H1 (cell line): ENCODE data around the gene ELP5. TPM values are rescaled to one million over a fixed set of nuclear protein-coding genes. Genes with fewer than 3 reads are reported as not detected.
A peak's percentile ranks its signal among the peaks of the same experiment; 100 is the strongest.

Source experiments
- CTCF ChIA-PET: fragments of 300-600 bp; sonication (Branson Sonifier 250); formaldehyde crosslinking; loops from one replicate; lab custom pipeline; 2021; ENCODE audit not compliant: partially characterized antibody; lab: Charles Lee
- POLR2A ChIA-PET: fragments of 300-600 bp; sonication (Branson Sonifier 250); formaldehyde crosslinking; loops from one replicate; lab custom pipeline; 2021; ENCODE audit warnings: inconsistent platforms; ENCODE audit not compliant: partially characterized antibody; lab: Charles Lee
- DNase-seq, 2 experiments: peaks; one replicate each; pipeline versions ENCODE4 v3.0.0 to v3.0.0-alpha.2; 2010 to 2022; ENCODE audit warnings: low spot score in 2 of 2, low read depth in 1 of 2, mixed read lengths in 1 of 2
- FAIRE-seq: peaks from 2 replicates; lab custom pipeline; 2011; peaks lifted over from hg19 to GRCh38; lab: Jason Lieb, UNC
- H2AFZ ChIP-seq: 2 replicates; pipeline ENCODE4 v1.8.1; 2012; ENCODE audit warnings: low read length, inconsistent platforms
- H2AK5ac ChIP-seq: 2 replicates; pipeline ENCODE4 v1.6.1; 2013; ENCODE audit warnings: low read depth, low read length
- H2BK120ac ChIP-seq: replicated peaks from 2 replicates; pipeline ENCODE3; 2013; ENCODE audit warnings: low read depth, low read length, inconsistent platforms
- H2BK12ac ChIP-seq: 2 replicates; pipeline ENCODE4 v1.6.1; 2013; ENCODE audit warnings: low read depth, low read length
- H2BK15ac ChIP-seq: 2 replicates; pipeline ENCODE4 v1.6.1; 2013; ENCODE audit warnings: low read length
- H2BK20ac ChIP-seq: 2 replicates; pipeline ENCODE4 v1.6.1; 2013; ENCODE audit warnings: low read length
- H2BK5ac ChIP-seq: 2 replicates; pipeline ENCODE4 v1.6.1; 2013; ENCODE audit warnings: low read depth, low read length
- H3K14ac ChIP-seq: 2 replicates; pipeline ENCODE4 v1.6.1; 2013; ENCODE audit warnings: inconsistent platforms; ENCODE audit not compliant: insufficient read length
- H3K18ac ChIP-seq: 2 replicates; pipeline ENCODE4 v1.6.1; 2013; ENCODE audit warnings: low read length; ENCODE audit errors: extremely low read depth
- H3K23ac ChIP-seq: 2 replicates; pipeline ENCODE4 v1.6.1; 2013; ENCODE audit warnings: inconsistent platforms; ENCODE audit not compliant: insufficient read length
- H3K23me2 ChIP-seq: 2 replicates; pipeline ENCODE4 v1.6.1; 2013; ENCODE audit warnings: low read depth, low read length
- H3K27ac ChIP-seq: 2 replicates; pipeline ENCODE4 v1.6.1; 2011; ENCODE audit warnings: low read depth, low read length, inconsistent platforms
- H3K27me3 ChIP-seq, 4 experiments: replicated peaks in 1 of 4; 1 replicate in 1 of 4; 2 replicates in 3 of 4; pipeline versions ENCODE4 v1.6.1 to v1.8.1; 2011 to 2013; ENCODE audit warnings: low read length in 3 of 4, mild to moderate bottlenecking in 3 of 4, inconsistent platforms in 2 of 4, mixed read lengths in 2 of 4, moderate library complexity in 1 of 4; ENCODE audit not compliant: control insufficient read depth in 3 of 4, insufficient read depth in 3 of 4; ENCODE audit errors: extremely low read depth in 1 of 4
- H3K36me3 ChIP-seq, 4 experiments: 2 replicates each; pipeline versions ENCODE4 v1.6.1 to v1.8.1; 2011 to 2013; ENCODE audit warnings: mild to moderate bottlenecking in 4 of 4, low read length in 3 of 4, moderate library complexity in 2 of 4, control low read depth in 1 of 4, inconsistent platforms in 1 of 4; ENCODE audit not compliant: insufficient read depth in 4 of 4, control insufficient read depth in 2 of 4
- H3K4ac ChIP-seq: replicated peaks from 2 replicates; pipeline ENCODE3; 2013; ENCODE audit warnings: low read length, low read depth, mixed read lengths, inconsistent platforms; ENCODE audit not compliant: insufficient read length
- H3K4me1 ChIP-seq, 4 experiments: replicated peaks in 1 of 4; 1 replicate in 1 of 4; 2 replicates in 3 of 4; pipeline versions ENCODE4 v1.6.1 to v1.8.1; 2011 to 2013; ENCODE audit warnings: low read length in 3 of 4, inconsistent platforms in 2 of 4, mixed read lengths in 1 of 4; ENCODE audit not compliant: insufficient read depth in 4 of 4, control insufficient read depth in 3 of 4
- H3K4me2 ChIP-seq, 2 experiments: 2 replicates each; pipeline versions ENCODE4 v1.6.1 to v1.8.1; 2011 to 2013; ENCODE audit warnings: low read depth in 2 of 2, low read length in 2 of 2, control low read depth in 1 of 2, inconsistent platforms in 1 of 2, mild to moderate bottlenecking in 1 of 2; ENCODE audit not compliant: insufficient read depth in 1 of 2
- H3K4me3 ChIP-seq, 4 experiments: fragments of 200-600, 300-600 bp in 1 of 4; sonication (generic), shearing (Covaris generic), sonication (Bioruptor Twin) in 1 of 4; 2 replicates each; pipeline versions ENCODE4 v1.5.1 to v1.8.1; 2011 to 2016; ENCODE audit warnings: low read length in 4 of 4, low read depth in 3 of 4, control low read depth in 2 of 4, inconsistent platforms in 2 of 4, mild to moderate bottlenecking in 2 of 4, mixed read lengths in 1 of 4, moderate library complexity in 1 of 4; ENCODE audit not compliant: insufficient read depth in 2 of 4; ENCODE audit errors: extremely low read depth in 1 of 4
- H3K56ac ChIP-seq: replicated peaks from 2 replicates; pipeline ENCODE3; 2013; ENCODE audit warnings: low read depth, mild to moderate bottlenecking, mixed read lengths, low read length, inconsistent platforms; ENCODE audit not compliant: insufficient read length
- H3K79me1 ChIP-seq: 2 replicates; pipeline ENCODE4 v1.6.1; 2013; ENCODE audit warnings: low read depth, low read length, control low read depth
- H3K79me2 ChIP-seq, 2 experiments: 2 replicates each; pipeline versions ENCODE4 v1.6.1 to v1.8.1; 2012 to 2013; ENCODE audit warnings: low read length in 2 of 2, mild to moderate bottlenecking in 2 of 2, inconsistent platforms in 1 of 2; ENCODE audit not compliant: insufficient read depth in 2 of 2, control insufficient read depth in 1 of 2
- H3K9ac ChIP-seq, 4 experiments: replicated peaks in 1 of 4; 1 replicate in 1 of 4; 2 replicates in 3 of 4; pipeline versions ENCODE4 v1.6.1 to v1.8.1; 2011 to 2013; ENCODE audit warnings: low read depth in 3 of 4, low read length in 3 of 4, control low read depth in 2 of 4, mild to moderate bottlenecking in 2 of 4, moderate library complexity in 2 of 4, inconsistent platforms in 1 of 4; ENCODE audit errors: extremely low read depth in 1 of 4
- H3K9me3 ChIP-seq, 2 experiments: 2 replicates each; pipeline versions ENCODE4 v1.6.1 to v1.8.1; 2012 to 2013; ENCODE audit warnings: mild to moderate bottlenecking in 2 of 2, moderate library complexity in 2 of 2, control low read depth in 1 of 2, inconsistent platforms in 1 of 2, low read depth in 1 of 2, low read length in 1 of 2, mixed read lengths in 1 of 2; ENCODE audit not compliant: insufficient read depth in 2 of 2
- H4K20me1 ChIP-seq, 2 experiments: replicated peaks in 1 of 2; 2 replicates each; pipeline versions ENCODE3 to v1.8.1; 2011 to 2013; ENCODE audit warnings: inconsistent platforms in 2 of 2, low read length in 2 of 2, mild to moderate bottlenecking in 1 of 2; ENCODE audit not compliant: insufficient read depth in 2 of 2, control insufficient read depth in 1 of 2
- H4K5ac ChIP-seq: 2 replicates; pipeline ENCODE4 v1.6.1; 2013; ENCODE audit warnings: low read length, low read depth, mixed read lengths, inconsistent platforms; ENCODE audit not compliant: insufficient read length
- H4K8ac ChIP-seq: 2 replicates; pipeline ENCODE4 v1.8.0; 2013; ENCODE audit warnings: mild to moderate bottlenecking, moderate library complexity, low read length, inconsistent platforms; ENCODE audit not compliant: insufficient read depth; ENCODE audit errors: extremely low read depth
- H4K91ac ChIP-seq: replicated peaks from 2 replicates; pipeline ENCODE3; 2013; ENCODE audit warnings: low read length, mixed read lengths, inconsistent platforms; ENCODE audit not compliant: insufficient read length
- CHD1 ChIP-seq: IDR thresholded peaks from 2 replicates; pipeline ENCODE4 v1.6.1; 2012; ENCODE audit warnings: low read depth, low read length, improper control_type of control experiment
- EGR1 ChIP-seq: IDR thresholded peaks from 2 replicates; pipeline ENCODE4 v1.6.1; 2011; ENCODE audit warnings: low read depth, low read length, borderline replicate concordance
- KDM4A ChIP-seq: IDR thresholded peaks from one replicate; pipeline ENCODE4 v1.7.1; 2012; ENCODE audit warnings: low read depth, mild to moderate bottlenecking, moderate library complexity, low read length, inconsistent platforms; ENCODE audit not compliant: severe bottlenecking
- NRF1 ChIP-seq: IDR thresholded peaks from 2 replicates; pipeline ENCODE4 v1.6.1; 2011; ENCODE audit warnings: mild to moderate bottlenecking, low read depth, low read length, improper control_type of control experiment
- POLR2A ChIP-seq, 2 experiments: IDR thresholded peaks; 1 replicate in 1 of 2; 2 replicates in 1 of 2; pipeline ENCODE4 v1.6.1; 2011; ENCODE audit warnings: low read depth in 2 of 2, low read length in 2 of 2, mild to moderate bottlenecking in 2 of 2; ENCODE audit errors: control extremely low read depth in 1 of 2
- RBBP5 ChIP-seq: IDR thresholded peaks from 2 replicates; pipeline ENCODE4 v1.7.1; 2012; ENCODE audit warnings: low read depth, mild to moderate bottlenecking, inconsistent platforms, low read length, moderate library complexity, borderline replicate concordance
- RFX5 ChIP-seq: IDR thresholded peaks from 2 replicates; pipeline ENCODE4 v1.6.1; 2011; ENCODE audit warnings: low read depth, low read length, improper control_type of control experiment, borderline replicate concordance
- SP1 ChIP-seq: IDR thresholded peaks from 2 replicates; pipeline ENCODE4 v1.6.1; 2011; ENCODE audit warnings: low read depth, low read length
- SUZ12 ChIP-seq: fragments of 200-600 bp; sonication (generic); IDR thresholded peaks from 2 replicates; pipeline ENCODE4 v1.6.1; 2012; ENCODE audit warnings: mild to moderate bottlenecking, inconsistent platforms, low read length, moderate library complexity, mixed read lengths
- TEAD4 ChIP-seq: IDR thresholded peaks from 2 replicates; pipeline ENCODE4 v1.6.1; 2012; ENCODE audit warnings: low read depth, low read length, inconsistent platforms, mixed read lengths
- ZNF274 ChIP-seq: IDR thresholded peaks from 2 replicates; pipeline ENCODE4 v1.7.0; 2012; ENCODE audit warnings: low read length, borderline replicate concordance; ENCODE audit errors: extremely low read depth
- WGBS, 2 experiments: shearing (Covaris generic) in 1 of 2; methylation state at CpG; one replicate each; pipeline versions ENCODE4 v1.1.6 to v1.1.7; 2013 to 2015; ENCODE audit warnings: low lambda C conversion rate in 2 of 2, mixed read lengths in 2 of 2, inconsistent platforms in 1 of 2, low coverage in 1 of 2, missing lambda C conversion rate in 1 of 2; ENCODE audit not compliant: insufficient replicate concordance in 2 of 2, insufficient coverage in 1 of 2, insufficient read length in 1 of 2; ENCODE audit errors: extremely low coverage in 1 of 2, missing lambda C conversion rate in 1 of 2; 5-methylcytosine and 5-hydroxymethylcytosine counted together
- polyA plus RNA-seq, 7 experiments: library from polyadenylated mRNA; depleted of rRNA in 3 of 7; stranded (reverse) in 5 of 7; unstranded in 2 of 7; fragments of >200 nt in 5 of 7; fragments of 200-250 nt in 2 of 7; gene quantifications; 1 replicate in 5 of 7; 2 replicates in 1 of 7; 4 replicates in 1 of 7; pipeline versions ENCODE4 v1.2.1 to v1.2.3, GENCODE V29; 2011 to 2013; ENCODE audit warnings: missing spikeins in 2 of 7, mixed read lengths in 2 of 7
- total RNA-seq: library from RNA; stranded (reverse); fragmentation: NEBNext Ultra II Directional; extraction: Animal tissue kit (Norgen Biotek cat#: 25700); gene quantifications from 2 replicates; pipeline ENCODE4 v1.2.1, GENCODE V29; 2021

The ELP5 gene
- total and polyA plus RNA-seq, 2 of the 8 experiments (the other 6 are each of a cell fraction or from before 2014, with no cell fraction given), result 75.4 to 107 TPM

GRCh38 chr17:7216242-7217112 lies 35.5 kb upstream of the ELP5 start:
- Histone ChIP-seq H3K79me1 (peaks cover 3% of the 10 kb centered on the region; the same call in 1 of the 2 replicates), H3K4me3 (peak overlapping the region; percentile 40 to 75 (median 51)), H2AK5ac (no peak overlapping the region), H3K27ac (no peak overlapping the region), H3K23me2 (peaks cover 28% of the 10 kb centered on the region; the same call in 1 of the 2 replicates), H3K56ac (no peak overlapping the region), H3K23ac (no peak overlapping the region), H3K79me2 (peaks cover 0 to 28% of the 10 kb centered on the region in 2 experiments; a peak in 2 of 4 replicates), H4K5ac (no peak overlapping the region), H3K27me3 (no peaks in the 10 kb centered on the region), H4K8ac (no peak overlapping the region), H3K4me1 (peaks cover 6 to 46% (median 24%) of the 10 kb centered on the region in 4 experiments), H4K20me1 (peaks cover 4 to 5% of the 10 kb centered on the region in 2 experiments), H3K4ac (no peak overlapping the region), H2BK15ac (0 out of 2 replicates have a peak overlapping the region, but pooled peaks have one; percentile 81), H2AFZ (no peak overlapping the region), H2BK120ac (no peak overlapping the region), H3K9ac (peak overlapping the region in 1 of 4 experiments; percentile 39; a peak in 3 of 7 replicates), H3K4me2 (peak overlapping the region; percentile 69 to 79), H3K36me3 (0 out of 8 replicates have a peak, but pooled peaks cover 0 to 4% (median 0%) of the 10 kb centered on the region in 4 experiments), H2BK12ac (0 out of 2 replicates have a peak overlapping the region, but pooled peaks have one; percentile 43), H4K91ac (no peak overlapping the region), H2BK20ac (no peak overlapping the region), H3K18ac (no peak overlapping the region), H3K14ac (no peak overlapping the region), H3K9me3 (no peaks in the 10 kb centered on the region), H2BK5ac (peak overlapping the region; percentile 82; the same call in 1 of the 2 replicates)
- DNase-seq (no peak), FAIRE-seq (no peak)
- WGBS, 2 experiments, result 30% methylated on average over 7 of the region's 7 CpGs; no CpG with 5 or more reads in 1 of the 2 experiments
- ChIA-PET POLR2A (interaction anchor here (0.7 to 3.7 kb wide), 4 partner anchors 11 to 45 kb away, joined by 3 to 22 read pairs (median 5); partner anchors contain the start of genes CLDN7 and DVL2), CTCF (interaction anchor here (1.0 kb wide), 1 partner anchor 172 kb away, joined by 3 read pairs; no protein-coding TSS in a partner anchor)
- TF ChIP-seq RBBP5, result no peak
- no peak for TF ChIP-seq NRF1
- no peak for TF ChIP-seq CHD1
- TF ChIP-seq RFX5, result no peak
- no peak for TF ChIP-seq TEAD4
- no peak for TF ChIP-seq POLR2A (IDR thresholded peaks at IDR 0.05; ENCODE audit: control extremely low read depth in 1 of 2, low read depth in 2 of 2, low read length in 2 of 2)
- no peak for TF ChIP-seq SUZ12
- no peak for TF ChIP-seq ZNF274
- no peak for TF ChIP-seq KDM4A
- TF ChIP-seq SP1, result no peak
- TF ChIP-seq EGR1, result no peak
